GM12878 (cell line): ENCODE measurements around the gene C2CD5. TPM values are rescaled to one million over a fixed set of nuclear protein-coding genes. Genes with fewer than 3 reads are reported as not detected.

Source experiments
- ATAC-seq: fragments of 200-7000 bp; cut with Tn5 transposase; 3 replicates; pipeline ENCODE4 v1.9.1; 2020; ENCODE audit warnings: mild to moderate bottlenecking, moderate library complexity
- BruUV-seq: library from RNA; stranded (reverse); fragments of 400-500 nt; replicated peaks from 2 replicates; lab custom pipeline; 2021; lab: Mats Ljungman, UMichigan
- CTCF ChIA-PET: fragments of 300-600 bp; sonication (Branson Sonifier 250); formaldehyde crosslinking; extraction: SDS; loops from one replicate; lab custom pipeline; 2021; ENCODE audit warnings: inconsistent platforms; lab: Yijun Ruan, JAX
- POLR2A ChIA-PET: fragments of 350-600 bp; formaldehyde crosslinking; extraction: SDS; loops from one replicate; lab custom pipeline; 2021; ENCODE audit warnings: inconsistent platforms; lab: Charles Lee
- RAD21 ChIA-PET: fragments of 300-600 bp; sonication (Branson Sonifier 250); formaldehyde crosslinking; loops from one replicate; lab custom pipeline; 2023; ENCODE audit warnings: antibody characterized with exemption; ENCODE audit not compliant: unreplicated experiment; lab: Charles Lee
- SMC1A ChIA-PET: fragments of 300-600 bp; sonication (Branson Sonifier 250); formaldehyde crosslinking; loops from one replicate; lab custom pipeline; 2023; ENCODE audit not compliant: unreplicated experiment, uncharacterized antibody; lab: Charles Lee
- DNase-seq: peaks from one replicate; pipeline ENCODE4 v3.0.0-alpha.2; 2011; ENCODE audit warnings: low read depth, low spot score
- FAIRE-seq: peaks from 3 replicates; lab custom pipeline; 2011; peaks lifted over from hg19 to GRCh38; lab: Jason Lieb, UNC
- H2AFZ ChIP-seq: 2 replicates; pipeline ENCODE4 v1.6.0; 2011; ENCODE audit warnings: low read depth, low read length, control low read depth; ENCODE audit not compliant: control insufficient read depth
- H3K27ac ChIP-seq: 2 replicates; pipeline ENCODE4 v1.5.1; 2011; ENCODE audit warnings: control low read depth; ENCODE audit not compliant: control insufficient read depth, insufficient read depth
- H3K27me3 ChIP-seq, 2 experiments: replicated peaks in 1 of 2; 2 replicates each; pipeline versions ENCODE4 v1.6.0 to v1.6.1; 2011; ENCODE audit warnings: low read length in 1 of 2; ENCODE audit not compliant: control insufficient read depth in 2 of 2, insufficient read depth in 2 of 2
- H3K36me3 ChIP-seq, 2 experiments: 2 replicates each; pipeline ENCODE4 v1.5.1; 2011; ENCODE audit warnings: low read length in 1 of 2; ENCODE audit not compliant: control insufficient read depth in 2 of 2, insufficient read depth in 2 of 2
- H3K4me1 ChIP-seq: 2 replicates; pipeline ENCODE4 v1.6.1; 2011; ENCODE audit warnings: mild to moderate bottlenecking, low read length, moderate library complexity, mixed read lengths; ENCODE audit not compliant: control insufficient read depth, insufficient read depth
- H3K4me2 ChIP-seq: 2 replicates; pipeline ENCODE4 v1.6.0; 2011; ENCODE audit warnings: control low read depth; ENCODE audit not compliant: control insufficient read depth, insufficient read depth
- H3K4me3 ChIP-seq: fragments of 200-600 bp; sonication (generic); 2 replicates; pipeline ENCODE4 v1.5.1; 2016
- H3K79me2 ChIP-seq: 2 replicates; pipeline ENCODE4 v1.6.0; 2011; ENCODE audit warnings: low read length; ENCODE audit not compliant: control insufficient read depth, insufficient read depth
- H3K9ac ChIP-seq: 2 replicates; pipeline ENCODE4 v1.8.0; 2011; ENCODE audit warnings: low read length, control low read depth, mixed read lengths; ENCODE audit not compliant: control insufficient read depth, insufficient read depth
- H3K9me3 ChIP-seq: replicated peaks from 3 replicates; pipeline ENCODE4 v1.5.1; 2011; ENCODE audit warnings: mild to moderate bottlenecking, low read length; ENCODE audit not compliant: control insufficient read depth, insufficient read depth
- H4K20me1 ChIP-seq: 2 replicates; pipeline ENCODE4 v1.6.0; 2011; ENCODE audit not compliant: control insufficient read depth, insufficient read depth
- BCL11A ChIP-seq: IDR thresholded peaks from 2 replicates; pipeline ENCODE4 v1.6.1; 2011; ENCODE audit warnings: low read depth, low read length
- E4F1 ChIP-seq: fragments of 450-650 bp; IDR thresholded peaks from 2 replicates; pipeline ENCODE4 v1.6.1; 2018; ENCODE audit warnings: borderline replicate concordance, mild to moderate bottlenecking; ENCODE audit not compliant: partially characterized antibody
- EP300 ChIP-seq, 2 experiments: fragments of 150-350 bp in 1 of 2; IDR thresholded peaks; 2 replicates each; pipeline ENCODE4 v1.6.1; 2011 to 2012; ENCODE audit warnings: low read depth in 2 of 2, low read length in 2 of 2, borderline replicate concordance in 1 of 2, improper control_type of control experiment in 1 of 2, inconsistent platforms in 1 of 2; ENCODE audit not compliant: control insufficient read depth in 1 of 2
- FOXM1 ChIP-seq: IDR thresholded peaks from 2 replicates; pipeline ENCODE4 v1.6.1; 2012; ENCODE audit warnings: low read depth, mild to moderate bottlenecking, inconsistent platforms, low read length, moderate library complexity
- IRF4 ChIP-seq: IDR thresholded peaks from 2 replicates; pipeline ENCODE4 v1.6.1; 2011; ENCODE audit warnings: low read depth, low read length
- WRNIP1 ChIP-seq: IDR thresholded peaks from 2 replicates; pipeline ENCODE4 v1.6.1; 2011; ENCODE audit warnings: low read depth, low read length, improper control_type of control experiment, borderline replicate concordance
- WGBS: methylation state at CpG from one replicate; pipeline ENCODE4 v1.1.6; 2016; ENCODE audit warnings: low lambda C conversion rate; ENCODE audit not compliant: insufficient replicate concordance, insufficient coverage; ENCODE audit errors: missing lambda C conversion rate; 5-methylcytosine and 5-hydroxymethylcytosine counted together
- in situ Hi-C: fragments of 300-500 bp; cut with MboI; formaldehyde crosslinking; loops from 9 replicates; pipeline ENCODE4 v1.14.3; 2018; ENCODE audit warnings: mixed read lengths
- intact Hi-C: fragments of 100-400 bp; cut with micrococcal nuclease; formaldehyde crosslinking; loops from one replicate; pipeline ENCODE4 v1.14.2; 2022; ENCODE audit not compliant: unreplicated experiment
- polyA plus RNA-seq, 11 experiments: library from polyadenylated mRNA; depleted of rRNA in 4 of 11; unstranded in 6 of 11; stranded (reverse) in 5 of 11; fragments of >200 nt; fragmentation: Nextera tagmentation in 4 of 11; fragmentation: Illumina TruSeq in 1 of 11; extraction: Ambion mirVana in 4 of 11; extraction: Trizol in 1 of 11; gene quantifications; 1 replicate in 1 of 11; 2 replicates in 10 of 11; pipeline versions ENCODE4 v1.2.1 to v1.2.3, GENCODE V29; 2011 to 2016; ENCODE audit warnings: inconsistent platforms in 2 of 11, missing spikeins in 2 of 11, low read depth in 1 of 11
- total RNA-seq, 4 experiments: library from RNA; depleted of rRNA in 3 of 4; stranded (reverse); fragments of >200 nt in 3 of 4; fragmentation: Illumina TruSeq in 1 of 4; extraction: Trizol in 1 of 4; gene quantifications; 2 replicates each; pipeline versions ENCODE4 v1.2.1 to v1.2.3, GENCODE V29; 2013 to 2021

Gene C2CD5
- total and polyA plus RNA-seq, 10 of the 15 experiments (the other 5 are each of a cell fraction or from before 2014, with no cell fraction given): 7.7 to 55.0 (median 27.0) TPM

- no peak overlapping the region for H3K4me2 ChIP-seq
- ChIA-PET SMC1A (interaction anchor here (0.9 to 1.6 kb wide), 4 partner anchors 9 to 153 kb away, joined by 3 to 4 read pairs (median 4); no protein-coding TSS in a partner anchor), RAD21 (interaction anchor here (0.6 kb wide), 1 partner anchor 75 kb away, joined by 3 read pairs; no protein-coding TSS in a partner anchor), CTCF (interaction anchor here (0.7 to 1.8 kb wide), 3 partner anchors 10 to 73 kb away, joined by 3 to 13 read pairs (median 3); no protein-coding TSS in a partner anchor), POLR2A (interaction anchor here (0.6 kb wide), 1 partner anchor 47 kb away, joined by 3 read pairs; no protein-coding TSS in a partner anchor)
- no peak overlapping the region for H3K27ac ChIP-seq
- H3K4me1 ChIP-seq: no peaks in the 10 kb centered on the region
- no peaks in the 10 kb centered on the region for H4K20me1 ChIP-seq
- H3K79me2 ChIP-seq: no peaks in the 10 kb centered on the region
- no peak overlapping the region for H2AFZ ChIP-seq
- BruUV-seq: no TSS peak
- H3K27me3 ChIP-seq: no peaks in the 10 kb centered on the region
- H3K9ac ChIP-seq: no peak overlapping the region
- no peak overlapping the region for H3K4me3 ChIP-seq
- no peaks in the 10 kb centered on the region for H3K9me3 ChIP-seq
- FAIRE-seq (no peak), ATAC-seq (no peak), DNase-seq (no peak)
- WGBS: 80% methylated on average over 6 of the region's 6 CpGs
- peaks cover 8 to 16% of the 10 kb centered on the region in 2 experiments for H3K36me3 ChIP-seq
- intact Hi-C loops (no loop called here), in situ Hi-C loops (no loop called here)
- TF ChIP-seq IRF4 (no peak), E4F1 (no peak), BCL11A (no peak), WRNIP1 (no peak), FOXM1 (no peak), EP300 (IDR thresholded peaks at IDR 0.05; ENCODE audit: borderline replicate concordance in 1 of 2, control insufficient read depth in 1 of 2, low read depth in 2 of 2, low read length in 2 of 2) (no peak)
Observed at GRCh38 chr12:22518998-22519397, 25.3 kb downstream of the C2CD5 start.
